Neural progenitor cell (in vitro differentiated cells): ENCODE measurements around the gene EME2.

Experiments used
- EZH2 ChIP-seq: fragments of 200-600 bp; sonication (generic); IDR thresholded peaks from 2 replicates; pipeline ENCODE4 v1.6.1; 2017; ENCODE audit warnings: antibody characterized with exemption, mild to moderate bottlenecking, moderate library complexity
- EZH2phosphoT487 ChIP-seq: fragments of 200-600 bp; sonication (generic); IDR thresholded peaks from 2 replicates; pipeline ENCODE4 v1.6.1; 2017; ENCODE audit warnings: antibody characterized with exemption
- TF ChIP-seq, protein P1 (sequence below): fragments of 200-600 bp; sonication (generic); IDR thresholded peaks from 2 replicates; pipeline ENCODE4 v1.5.1; 2017; ENCODE audit warnings: antibody characterized with exemption, mild to moderate bottlenecking

- TF ChIP-seq, protein P1, sequence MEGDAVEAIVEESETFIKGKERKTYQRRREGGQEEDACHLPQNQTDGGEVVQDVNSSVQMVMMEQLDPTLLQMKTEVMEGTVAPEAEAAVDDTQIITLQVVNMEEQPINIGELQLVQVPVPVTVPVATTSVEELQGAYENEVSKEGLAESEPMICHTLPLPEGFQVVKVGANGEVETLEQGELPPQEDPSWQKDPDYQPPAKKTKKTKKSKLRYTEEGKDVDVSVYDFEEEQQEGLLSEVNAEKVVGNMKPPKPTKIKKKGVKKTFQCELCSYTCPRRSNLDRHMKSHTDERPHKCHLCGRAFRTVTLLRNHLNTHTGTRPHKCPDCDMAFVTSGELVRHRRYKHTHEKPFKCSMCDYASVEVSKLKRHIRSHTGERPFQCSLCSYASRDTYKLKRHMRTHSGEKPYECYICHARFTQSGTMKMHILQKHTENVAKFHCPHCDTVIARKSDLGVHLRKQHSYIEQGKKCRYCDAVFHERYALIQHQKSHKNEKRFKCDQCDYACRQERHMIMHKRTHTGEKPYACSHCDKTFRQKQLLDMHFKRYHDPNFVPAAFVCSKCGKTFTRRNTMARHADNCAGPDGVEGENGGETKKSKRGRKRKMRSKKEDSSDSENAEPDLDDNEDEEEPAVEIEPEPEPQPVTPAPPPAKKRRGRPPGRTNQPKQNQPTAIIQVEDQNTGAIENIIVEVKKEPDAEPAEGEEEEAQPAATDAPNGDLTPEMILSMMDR: no peak
- TF ChIP-seq EZH2 (no peak), EZH2phosphoT487 (no peak)
Observed at GRCh38 chr16:1787322-1788094, 14.9 kb downstream of the EME2 start.
